ENCODE data around the gene FAM25G. TPM values are rescaled to one million over a fixed set of nuclear protein-coding genes. Genes with fewer than 3 reads are reported as not detected.
"Not testable (repeated sequence)": the region's sequence is repeated elsewhere in the genome, so short reads cannot be mapped to it uniquely, and the experiment has no call there.

FAM25G gene
- total RNA-seq, result not detected

DNA sequence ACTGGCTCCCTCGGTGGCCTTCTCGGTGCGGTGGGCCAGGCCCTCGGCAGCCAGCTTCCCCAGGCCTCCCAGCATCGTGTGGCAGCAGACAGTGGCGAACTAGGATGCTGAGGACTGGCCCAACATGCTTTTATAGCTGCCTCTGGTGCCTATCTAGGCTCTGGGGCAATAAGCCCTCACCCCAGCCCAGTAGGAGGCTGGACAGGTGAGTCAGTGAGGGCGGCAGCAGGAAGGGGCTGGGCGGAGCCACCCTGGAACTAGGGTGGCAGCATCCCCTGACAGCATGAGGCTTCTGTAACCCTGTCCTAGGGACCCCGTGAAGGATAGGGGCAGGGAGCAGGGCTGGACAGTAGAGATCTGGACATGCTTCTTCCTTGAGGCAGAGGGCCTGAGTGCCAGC, at the start of gene FAM25G:
Gene FAM25G, minus strand, starts transcription at position 101 of the 400 bp plus-strand sequence. Its CDS starts 26 bp downstream, at position 75.
- POLR2A ChIA-PET, CTCF ChIA-PET: not testable (repeated sequence)

GRCh38 chr10:47536430-47536829, 44.9 kb upstream of the FAM25G start:
- POLR2A ChIA-PET, CTCF ChIA-PET: not testable (repeated sequence)

DNA sequence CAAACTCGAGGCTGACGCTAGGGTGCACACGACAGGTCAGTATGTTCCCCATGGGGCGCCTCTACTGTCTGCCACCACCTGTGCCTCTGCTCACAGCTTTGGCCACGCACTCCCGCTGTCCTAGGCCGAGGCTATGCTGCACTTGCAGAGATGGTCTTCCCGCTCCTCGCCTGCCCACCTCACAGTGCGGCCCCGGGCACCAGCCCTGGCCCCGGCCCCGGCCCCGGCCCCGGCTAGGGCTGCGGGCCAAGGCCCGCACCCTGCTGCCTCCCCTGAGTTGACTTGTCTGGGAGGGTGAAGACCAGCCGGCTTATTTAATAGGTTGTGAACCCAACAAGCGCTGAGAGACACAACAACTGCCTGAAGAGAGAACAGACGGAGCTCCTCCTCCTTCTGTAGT, 32.0 kb upstream of the FAM25G start, which contains the start of gene AGAP9:
Gene AGAP9, minus strand, starts transcription at position 164 of the 400 bp plus-strand sequence. Its CDS starts 112 bp downstream, at position 52.
- POLR2A ChIA-PET, CTCF ChIA-PET: not testable (repeated sequence)

- POLR2A ChIA-PET, CTCF ChIA-PET: not testable (repeated sequence)
Observed at GRCh38 chr10:47502313-47502712, 10.8 kb upstream of the FAM25G start.

GRCh38 chr10:47494226-47494625, 2.7 kb upstream of the FAM25G start:
- POLR2A ChIA-PET, CTCF ChIA-PET: not testable (repeated sequence)

GRCh38 chr10:47489630-47490029, 1.9 kb downstream of the FAM25G start:
- CTCF ChIA-PET, POLR2A ChIA-PET: not testable (repeated sequence)

DNA sequence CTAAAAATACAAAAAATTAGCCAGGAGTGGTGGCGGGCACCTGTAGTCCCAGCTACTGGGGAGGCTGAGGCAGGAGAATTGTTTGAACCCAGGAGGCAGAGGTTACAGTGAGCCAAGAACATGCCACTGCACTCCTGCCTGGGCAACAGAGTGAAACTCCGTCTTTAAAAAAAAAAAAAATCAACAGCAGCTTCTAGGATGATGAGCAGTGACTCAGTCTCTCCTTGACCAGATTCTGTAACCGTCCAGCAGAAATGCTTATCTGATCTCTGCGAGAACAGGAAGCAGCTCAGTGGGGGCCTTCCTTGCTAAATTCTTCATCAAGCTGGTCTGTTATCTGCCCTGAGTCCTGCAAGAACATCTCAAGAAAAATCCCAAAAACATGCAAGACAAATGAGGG, 5.6 kb downstream of the FAM25G start:
- CTCF ChIA-PET, POLR2A ChIA-PET: not testable (repeated sequence)

DNA sequence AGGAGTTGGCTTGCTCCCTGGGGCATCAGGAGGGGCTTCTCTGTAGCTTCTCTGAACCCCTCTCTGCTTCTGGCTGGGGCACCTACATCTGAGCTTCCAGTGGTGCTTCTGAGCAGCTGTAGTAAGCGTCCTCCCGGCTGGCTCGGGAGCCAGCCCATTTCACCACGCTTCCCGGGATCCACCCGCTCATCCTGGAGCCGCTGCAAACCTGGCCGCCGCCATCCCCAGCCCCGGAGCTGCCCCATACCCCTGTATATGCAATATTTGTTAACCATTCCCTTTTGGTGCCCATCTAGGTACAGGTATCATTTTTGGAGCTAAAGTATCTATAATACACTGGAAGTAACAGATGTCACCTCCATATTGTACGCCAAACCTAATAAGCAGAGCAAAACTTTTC, 6.7 kb downstream of the FAM25G start:
- CTCF ChIA-PET, result not testable (repeated sequence)

DNA sequence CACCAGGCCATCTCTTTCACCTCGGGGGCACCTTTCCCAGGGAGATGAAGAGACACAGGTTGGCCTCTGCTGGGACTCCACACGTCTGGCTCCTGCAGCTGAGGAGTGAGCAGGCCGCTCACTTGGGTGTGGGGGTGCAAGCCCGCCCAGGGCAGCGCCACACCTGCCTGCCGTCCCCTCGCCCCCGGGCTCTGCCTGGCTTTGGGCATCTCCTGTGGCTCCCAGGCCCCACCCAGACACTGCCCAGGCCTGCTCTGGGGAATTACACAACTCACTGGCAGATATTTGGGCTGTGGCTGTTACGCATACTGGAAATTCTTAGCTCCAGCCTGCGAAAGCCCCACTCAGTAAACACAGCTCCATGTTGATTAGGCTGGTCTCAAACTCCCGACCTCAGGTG, 7.6 kb downstream of the FAM25G start, which contains the start of gene ANXA8:
Gene ANXA8, minus strand, starts transcription at position 193 of the 400 bp plus-strand sequence. Its CDS starts 182 bp downstream, at position 11.
- POLR2A ChIA-PET, CTCF ChIA-PET: not testable (repeated sequence)

More for the DNA sequence above, 6.7 kb downstream of the FAM25G start:
- POLR2A ChIA-PET, result not testable (repeated sequence)

- CTCF ChIA-PET, POLR2A ChIA-PET: not testable (repeated sequence)
Observed at GRCh38 chr10:47482367-47482766, 9.1 kb downstream of the FAM25G start.

DNA sequence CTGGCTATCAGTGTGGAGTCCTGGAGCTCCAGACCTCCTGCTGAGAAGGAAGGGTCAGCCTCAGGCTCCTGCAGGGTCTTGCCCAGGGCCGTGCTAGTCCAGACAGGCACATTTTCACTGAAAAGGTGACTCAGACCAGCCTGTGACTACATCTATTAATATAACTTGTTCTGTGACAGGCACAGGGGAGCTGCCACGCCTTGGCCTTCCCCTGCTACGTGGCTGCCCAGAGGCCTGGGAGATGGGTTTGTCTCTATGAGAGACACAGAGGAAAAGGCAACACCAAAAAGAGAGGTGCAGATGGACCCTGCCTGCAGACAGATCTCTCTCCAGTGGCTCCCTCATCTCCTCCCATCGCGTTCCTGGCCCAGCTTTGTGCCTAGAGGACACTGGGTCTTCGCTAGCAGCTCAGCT, 9.7 kb downstream of the FAM25G start:
- POLR2A ChIA-PET, CTCF ChIA-PET: not testable (repeated sequence)

GRCh38 chr10:47481182-47481766, 10.2 kb downstream of the FAM25G start:
- POLR2A ChIA-PET, CTCF ChIA-PET: not testable (repeated sequence)

GRCh38 chr10:47480133-47480532, 11.4 kb downstream of the FAM25G start:
- CTCF ChIA-PET, POLR2A ChIA-PET: not testable (repeated sequence)

- CTCF ChIA-PET, POLR2A ChIA-PET: not testable (repeated sequence)
Observed at GRCh38 chr10:47478114-47478513, 13.4 kb downstream of the FAM25G start.

- CTCF ChIA-PET, POLR2A ChIA-PET: not testable (repeated sequence)
Observed at GRCh38 chr10:47477078-47477477, 14.4 kb downstream of the FAM25G start.

- CTCF ChIA-PET, POLR2A ChIA-PET: not testable (repeated sequence)
Observed at GRCh38 chr10:47475101-47475500, 16.4 kb downstream of the FAM25G start.

DNA sequence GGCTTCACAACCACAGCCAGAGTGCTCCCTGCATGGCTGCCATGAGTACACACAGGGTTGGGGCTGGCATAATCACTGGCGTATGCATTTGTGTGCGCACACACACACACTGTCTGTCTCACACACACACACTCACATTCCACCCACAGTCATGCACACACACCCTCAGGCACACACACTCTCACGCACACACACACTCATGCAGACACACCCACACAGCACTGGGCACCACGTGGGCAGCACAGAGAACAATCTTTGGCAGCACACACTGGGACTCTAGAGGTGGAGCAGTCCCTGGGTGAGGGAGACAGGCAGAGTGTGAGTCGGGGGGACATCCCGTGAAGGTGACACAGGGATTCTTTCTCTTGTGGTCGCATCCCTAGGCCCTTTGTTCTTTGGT, 18.0 kb downstream of the FAM25G start:
- POLR2A ChIA-PET, CTCF ChIA-PET: not testable (repeated sequence)

DNA sequence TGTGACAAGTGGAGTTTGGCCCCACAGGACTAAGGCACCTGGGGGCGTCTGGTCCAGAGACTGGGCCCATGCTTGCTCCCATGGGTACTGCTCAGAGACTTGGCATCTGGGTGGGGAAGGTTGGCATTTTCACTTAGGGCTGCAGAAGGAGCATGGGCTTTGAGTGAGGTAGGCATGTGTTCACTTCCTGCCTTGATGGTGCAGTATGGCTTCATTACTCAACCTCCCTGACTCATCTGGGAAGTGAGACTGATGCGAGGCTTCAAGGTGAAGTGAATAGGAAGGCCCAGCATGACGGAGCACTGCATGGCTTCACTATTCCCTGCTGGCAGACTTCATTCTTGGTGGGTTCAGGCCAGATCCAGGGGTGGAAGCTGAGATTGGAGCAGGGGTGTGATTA, 18.9 kb downstream of the FAM25G start:
- CTCF ChIA-PET, result not testable (repeated sequence)

DNA sequence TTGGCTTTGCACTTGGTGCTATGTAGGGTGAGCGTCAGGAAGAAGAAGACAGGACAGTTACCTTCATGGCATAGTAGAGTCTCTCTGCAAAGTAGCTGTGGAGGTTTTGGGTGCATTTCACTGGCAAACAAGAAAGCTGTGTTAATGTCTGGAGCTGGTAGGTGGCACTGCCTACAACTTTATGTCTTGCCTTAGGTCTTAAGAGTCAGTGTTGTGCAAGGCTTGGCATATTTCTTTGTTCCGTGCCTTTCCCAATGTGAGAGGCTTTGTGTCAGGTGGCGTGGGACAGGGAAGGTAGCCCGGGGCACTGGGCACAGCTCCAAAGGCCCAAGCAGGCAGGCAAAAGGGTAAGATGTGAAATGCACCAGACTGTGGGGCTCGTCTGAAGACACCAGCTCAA, 19.4 kb downstream of the FAM25G start:
- CTCF ChIA-PET, POLR2A ChIA-PET: not testable (repeated sequence)

More for the DNA sequence above, 18.9 kb downstream of the FAM25G start:
- POLR2A ChIA-PET, result not testable (repeated sequence)

GRCh38 chr10:47468731-47469528, 22.6 kb downstream of the FAM25G start:
- POLR2A ChIA-PET, CTCF ChIA-PET: not testable (repeated sequence)

DNA sequence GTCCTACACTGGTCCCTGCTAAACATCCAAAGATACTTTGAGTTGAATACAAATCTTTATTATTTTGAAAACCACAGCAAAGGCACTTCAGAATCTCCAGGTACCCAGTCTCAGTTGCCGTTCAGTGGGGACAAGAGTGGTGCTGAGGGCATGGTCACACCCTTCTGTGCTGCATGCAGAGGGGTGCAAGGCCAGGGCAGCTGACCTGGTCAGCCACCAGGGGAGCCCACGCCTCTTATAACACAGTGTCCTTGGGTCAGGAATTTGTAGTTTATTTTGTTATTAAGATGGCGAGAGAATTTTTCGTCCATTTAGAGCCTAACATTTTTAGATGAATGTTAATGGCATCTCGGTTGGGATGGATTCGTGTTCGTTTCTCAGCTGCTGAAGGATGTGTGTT, 23.5 kb downstream of the FAM25G start:
- POLR2A ChIA-PET, CTCF ChIA-PET: not testable (repeated sequence)

DNA sequence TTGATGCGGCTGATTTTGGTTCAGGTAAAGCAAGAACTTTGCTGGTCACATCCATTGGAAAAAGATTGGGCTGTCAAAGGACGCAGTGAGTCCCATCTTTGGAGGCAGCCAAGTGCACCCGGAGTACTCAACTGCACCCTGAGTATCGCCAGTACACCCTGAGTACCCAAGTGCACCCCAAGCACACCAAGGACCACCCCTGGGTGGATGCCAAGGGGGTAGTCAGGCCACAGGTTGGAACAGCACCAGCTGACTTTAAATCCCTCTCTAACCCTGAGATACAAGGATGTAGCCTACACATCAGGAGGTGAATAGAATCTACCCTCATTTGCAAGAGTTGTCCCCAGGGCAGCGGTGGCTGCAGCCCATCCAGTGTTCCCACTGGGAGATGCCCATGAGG, 24.0 kb downstream of the FAM25G start:
- POLR2A ChIA-PET, CTCF ChIA-PET: not testable (repeated sequence)

Data from activated CD8-positive, alpha-beta memory T cell treated with anti-CD3 and anti-CD28 coated beads for 36 hours (primary cell).